MCF 10A (cell line): ENCODE data around the gene WHAMM. TPM values are rescaled to one million over a fixed set of nuclear protein-coding genes. Genes with fewer than 3 reads are reported as not detected.

Source experiments
- BruUV-seq: library from RNA; stranded (reverse); fragments of 400-500 nt; replicated peaks from 2 replicates; lab custom pipeline; 2021; lab: Mats Ljungman, UMichigan
- CTCF ChIA-PET: fragments of 300-600 bp; sonication (Branson Sonifier 250); formaldehyde crosslinking; extraction: SDS; loops from one replicate; lab custom pipeline; 2021; ENCODE audit warnings: antibody characterized with exemption, inconsistent platforms; lab: Yijun Ruan, JAX
- POLR2A ChIA-PET: fragments of 300-600, 350-650 bp; sonication (Branson Sonifier 250); formaldehyde crosslinking; extraction: SDS; loops from one replicate; lab custom pipeline; 2020; ENCODE audit warnings: antibody characterized with exemption, inconsistent platforms; lab: Yijun Ruan, JAX
- DNase-seq: peaks from one replicate; pipeline ENCODE4 v3.0.0-alpha.2; 2018; ENCODE audit not compliant: unreplicated experiment
- H3K27ac Mint-ChIP-seq: one replicate; pipeline ENCODE4 v1.8.0; 2022; ENCODE audit warnings: mild to moderate bottlenecking, low read depth, mixed read lengths; ENCODE audit not compliant: unreplicated experiment
- H3K27me3 Mint-ChIP-seq: one replicate; pipeline ENCODE4 v1.8.0; 2022; ENCODE audit warnings: mixed read lengths; ENCODE audit not compliant: insufficient read depth, unreplicated experiment
- H3K36me3 Mint-ChIP-seq: one replicate; pipeline ENCODE4 v1.8.0; 2022; ENCODE audit warnings: mild to moderate bottlenecking, moderate library complexity, mixed read lengths; ENCODE audit not compliant: insufficient read depth, unreplicated experiment
- H3K4me1 Mint-ChIP-seq: one replicate; pipeline ENCODE4 v1.8.0; 2022; ENCODE audit warnings: mixed read lengths; ENCODE audit not compliant: insufficient read depth, unreplicated experiment
- H3K4me3 Mint-ChIP-seq: one replicate; pipeline ENCODE4 v1.8.0; 2022; ENCODE audit warnings: mild to moderate bottlenecking, moderate library complexity, mixed read lengths; ENCODE audit not compliant: unreplicated experiment
- H3K9me3 Mint-ChIP-seq: one replicate; pipeline ENCODE4 v1.8.0; 2022; ENCODE audit warnings: mixed read lengths; ENCODE audit not compliant: unreplicated experiment
- CTCF ChIP-seq: fragments of 200-600 bp; IDR thresholded peaks from one replicate; pipeline ENCODE4 v1.8.0; 2022; ENCODE audit warnings: antibody characterized with exemption, mild to moderate bottlenecking; ENCODE audit not compliant: unreplicated experiment
- intact Hi-C: fragments of 100-400 bp; cut with micrococcal nuclease; formaldehyde crosslinking; loops from 2 replicates; pipeline ENCODE4 v1.14.1; 2022
- total RNA-seq: library from RNA; stranded (reverse); gene quantifications from 2 replicates; pipeline ENCODE4 v1.2.3, GENCODE V29; 2022

The WHAMM gene
- total RNA-seq, 1 experiment from 2014 or later = 8.2 TPM

GRCh38 chr15:82771789-82772607 is 37.4 kb upstream of the WHAMM start:
- ChIA-PET POLR2A (interaction anchor here (1.6 to 2.6 kb wide), 2 partner anchors 22 to 37 kb away, joined by 5 to 8 read pairs; partner anchors contain the start of gene WHAMM), CTCF (no interaction called here)
- no peaks in the 10 kb centered on the region for H3K36me3 Mint-ChIP-seq
- DNase-seq = no peak
- H3K9me3 Mint-ChIP-seq = peaks cover 7% of the 10 kb centered on the region
- no peak for TF ChIP-seq CTCF
- intact Hi-C loops = no loop called here
- H3K27me3 Mint-ChIP-seq = no peaks in the 10 kb centered on the region
- no TSS peak for BruUV-seq
- no peak overlapping the region for H3K27ac Mint-ChIP-seq
- H3K4me3 Mint-ChIP-seq = no peak overlapping the region
- peaks cover 6% of the 10 kb centered on the region for H3K4me1 Mint-ChIP-seq

GRCh38 chr15:82774496-82774895 is 34.9 kb upstream of the WHAMM start:
- Mint-ChIP-seq H3K36me3 (no peaks in the 10 kb centered on the region), H3K27ac (no peak overlapping the region), H3K4me3 (no peak overlapping the region), H3K4me1 (no peaks in the 10 kb centered on the region), H3K27me3 (no peaks in the 10 kb centered on the region), H3K9me3 (peaks cover 8% of the 10 kb centered on the region)
- intact Hi-C loops = no loop called here
- no peak for TF ChIP-seq CTCF
- POLR2A ChIA-PET = no interaction called here
- no peak for DNase-seq
- CTCF ChIA-PET = interaction anchor here (0.6 to 0.7 kb wide), 4 partner anchors 13 to 598 kb away, joined by 3 to 5 read pairs (median 4); no protein-coding TSS in a partner anchor
- no TSS peak for BruUV-seq

GRCh38 chr15:82778755-82779154 is 30.7 kb upstream of the WHAMM start:
- no TSS peak for BruUV-seq
- Mint-ChIP-seq H3K4me3 (no peak overlapping the region), H3K27me3 (no peaks in the 10 kb centered on the region), H3K36me3 (no peaks in the 10 kb centered on the region), H3K9me3 (peaks cover 8% of the 10 kb centered on the region), H3K27ac (no peak overlapping the region), H3K4me1 (no peaks in the 10 kb centered on the region)
- intact Hi-C loops = no loop called here
- DNase-seq = no peak
- TF ChIP-seq CTCF = no peak
- ChIA-PET POLR2A (interaction anchor here (1.1 to 1.5 kb wide), 2 partner anchors 29 to 30 kb away, joined by 3 read pairs; no protein-coding TSS in a partner anchor), CTCF (interaction anchor here (1.1 kb wide), 1 partner anchor 247 kb away, joined by 5 read pairs; no protein-coding TSS in a partner anchor)

- BruUV-seq = no TSS peak
- intact Hi-C loops = no loop called here
- Mint-ChIP-seq H3K4me1 (no peaks in the 10 kb centered on the region), H3K27ac (no peak overlapping the region), H3K4me3 (no peak overlapping the region), H3K9me3 (peaks cover 7% of the 10 kb centered on the region), H3K36me3 (no peaks in the 10 kb centered on the region), H3K27me3 (no peaks in the 10 kb centered on the region)
- DNase-seq = no peak
- ChIA-PET CTCF (interaction anchor here (0.6 to 1.0 kb wide), 2 partner anchors 13 to 19 kb away, joined by 3 read pairs; no protein-coding TSS in a partner anchor), POLR2A (interaction anchor here (0.5 to 1.0 kb wide), 4 partner anchors 12 to 60 kb away, joined by 3 to 4 read pairs (median 3); no protein-coding TSS in a partner anchor)
- no peak for TF ChIP-seq CTCF
Observed at GRCh38 chr15:82781349-82781748, 28.1 kb upstream of the WHAMM start.
